Myometrial cell (primary cell): ENCODE results near the gene PROK2. TPM values are rescaled to one million over a fixed set of nuclear protein-coding genes. Genes with fewer than 3 reads are reported as not detected.

Experiments used
- total RNA-seq: library from RNA; depleted of rRNA; stranded (reverse); fragments of >200 nt; gene quantifications from 2 replicates; pipeline ENCODE4 v1.2.3, GENCODE V29; 2015

Gene PROK2, protein sequence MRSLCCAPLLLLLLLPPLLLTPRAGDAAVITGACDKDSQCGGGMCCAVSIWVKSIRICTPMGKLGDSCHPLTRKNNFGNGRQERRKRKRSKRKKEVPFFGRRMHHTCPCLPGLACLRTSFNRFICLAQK
- total RNA-seq = not detected in 2 replicates

DNA sequence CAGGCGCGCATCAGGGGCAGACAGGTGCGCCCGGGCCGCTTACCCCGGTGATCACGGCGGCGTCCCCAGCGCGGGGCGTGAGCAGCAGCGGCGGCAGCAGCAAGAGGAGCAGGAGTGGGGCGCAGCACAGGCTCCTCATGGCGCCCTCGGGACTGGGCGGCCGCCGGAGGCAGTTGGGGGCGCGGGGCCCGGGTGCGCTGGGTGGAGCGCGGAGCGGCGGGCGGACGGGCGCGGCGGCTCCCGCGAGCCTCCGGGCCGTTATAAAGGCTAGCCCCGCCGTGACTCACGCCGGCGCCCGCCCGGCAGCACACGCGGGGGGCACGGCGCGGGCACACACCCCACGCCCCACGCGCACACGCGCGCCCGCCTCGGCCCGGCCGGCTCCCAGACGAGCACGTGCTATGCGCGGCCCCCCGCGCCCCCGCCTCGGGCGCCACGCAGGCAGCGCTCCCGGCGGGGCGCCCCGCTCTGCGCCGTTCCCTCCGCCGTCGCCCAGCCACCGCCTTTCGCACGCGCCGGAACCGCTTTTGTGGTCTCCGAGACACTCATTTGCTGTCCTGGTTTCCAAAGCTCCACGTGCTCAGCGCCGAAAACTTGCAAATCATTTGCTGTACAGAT is at the start of gene PROK2:
Gene PROK2, minus strand, starts transcription at position 235 of the 618 bp plus-strand sequence. Its CDS starts 96 bp downstream, at position 139.

DNA sequence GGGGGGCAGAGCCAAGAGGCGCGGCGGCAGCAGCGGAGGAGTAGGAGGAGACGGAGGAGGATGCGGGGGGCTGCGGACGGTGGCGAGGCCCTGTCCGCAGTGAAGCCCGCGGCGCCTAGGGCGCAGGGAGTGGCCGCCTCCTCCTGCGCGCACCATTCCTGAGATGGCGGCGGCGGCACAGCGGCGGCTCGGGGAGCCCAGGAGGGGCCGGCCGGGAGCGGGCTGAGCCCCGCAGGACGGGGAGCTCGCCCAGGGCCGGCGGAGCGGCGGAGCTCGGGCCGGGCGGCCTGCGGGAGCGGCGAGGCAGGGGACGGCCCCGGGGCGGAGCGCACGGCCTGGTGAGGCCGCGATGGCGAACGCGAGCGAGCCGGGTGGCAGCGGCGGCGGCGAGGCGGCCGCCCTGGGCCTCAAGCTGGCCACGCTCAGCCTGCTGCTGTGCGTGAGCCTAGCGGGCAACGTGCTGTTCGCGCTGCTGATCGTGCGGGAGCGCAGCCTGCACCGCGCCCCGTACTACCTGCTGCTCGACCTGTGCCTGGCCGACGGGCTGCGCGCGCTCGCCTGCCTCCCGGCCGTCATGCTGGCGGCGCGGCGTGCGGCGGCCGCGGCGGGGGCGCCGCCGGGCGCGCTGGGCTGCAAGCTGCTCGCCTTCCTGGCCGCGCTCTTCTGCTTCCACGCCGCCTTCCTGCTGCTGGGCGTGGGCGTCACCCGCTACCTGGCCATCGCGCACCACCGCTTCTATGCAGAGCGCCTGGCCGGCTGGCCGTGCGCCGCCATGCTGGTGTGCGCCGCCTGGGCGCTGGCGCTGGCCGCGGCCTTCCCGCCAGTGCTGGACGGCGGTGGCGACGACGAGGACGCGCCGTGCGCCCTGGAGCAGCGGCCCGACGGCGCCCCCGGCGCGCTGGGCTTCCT is 31.0 kb downstream of the PROK2 start, which contains the start of gene GPR27:
Gene GPR27, plus strand, starts transcription at position 155 of the 909 bp plus-strand sequence. Its CDS starts 195 bp downstream, at position 350.

DNA sequence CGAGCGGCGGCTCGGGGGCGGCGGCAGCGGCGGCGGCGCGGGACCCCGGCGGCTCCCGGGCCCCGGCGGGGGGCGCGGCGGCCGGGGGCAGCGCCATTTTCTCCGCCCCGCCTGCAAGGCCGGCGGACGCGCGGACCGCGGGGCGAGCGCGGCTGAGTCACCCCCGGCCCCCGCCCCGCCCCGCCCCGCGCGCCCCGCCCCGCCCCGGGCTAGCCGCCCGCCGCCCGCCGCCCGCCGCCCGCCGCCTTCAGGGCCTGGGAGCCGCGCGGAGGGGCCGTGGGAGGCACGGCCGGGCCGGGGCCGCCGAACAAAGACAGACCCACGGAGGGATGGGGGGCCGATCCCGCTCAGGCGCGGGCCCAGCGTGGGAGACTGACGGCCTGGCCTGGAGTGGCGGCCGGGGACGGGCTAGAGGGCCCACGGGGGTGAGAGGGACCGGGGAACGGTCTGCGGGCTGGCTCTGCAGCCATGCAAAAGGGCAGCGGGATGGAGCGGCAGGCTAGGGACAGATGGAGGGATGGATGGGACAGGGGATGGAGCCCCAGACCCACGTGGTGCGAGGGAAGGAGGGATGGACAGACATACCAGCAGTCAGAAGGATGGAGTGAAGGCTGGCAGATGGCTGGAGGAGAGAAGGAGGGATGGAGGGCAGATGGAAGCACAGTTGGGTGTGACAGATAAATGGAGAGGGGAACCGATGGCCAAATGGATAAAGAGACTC is 59.5 kb downstream of the PROK2 start, which contains the start of gene EIF4E3:
Gene EIF4E3, minus strand, starts transcription at position 132 of the 721 bp plus-strand sequence. Its CDS starts 35 bp downstream, at position 97.

Other genes with a start within 250 kb of the PROK2 start
- 18.5 and 20.6 TPM in 2 replicates for gene FOXP1, start 201.4 kb downstream of the PROK2 start, total RNA-seq
- gene EIF4E3, start 59.7 kb downstream of the PROK2 start, total RNA-seq = 1.1 and 4.0 TPM in 2 replicates
- gene GPR27, start 31.3 kb downstream of the PROK2 start, total RNA-seq = not detected in 2 replicates